ENCODE results near the gene ASTN2.

Gene ASTN2

GRCh38 chr9:116774421-116775180 lies 640.3 kb downstream of the ASTN2 start:
- DNase-seq (ENCODE audit: low read depth in 2 of 3, low spot score in 1 of 3) = no peak

- no peak for DNase-seq (ENCODE audit: low read depth in 2 of 3, low spot score in 1 of 3)
Measured at GRCh38 chr9:116767219-116767618, 647.6 kb downstream of the ASTN2 start.

GRCh38 chr9:116765011-116765410 lies 649.8 kb downstream of the ASTN2 start:
- no peak for DNase-seq (ENCODE audit: low read depth in 2 of 3, low spot score in 1 of 3)

GRCh38 chr9:116763770-116764169 lies 651.1 kb downstream of the ASTN2 start:
- DNase-seq (ENCODE audit: low read depth in 2 of 3, low spot score in 1 of 3) = no peak

- DNase-seq (ENCODE audit: low read depth in 2 of 3, low spot score in 1 of 3) = no peak
Measured at GRCh38 chr9:116760636-116761035, 654.2 kb downstream of the ASTN2 start.

- DNase-seq (ENCODE audit: low read depth in 2 of 3, low spot score in 1 of 3) = no peak
Measured at GRCh38 chr9:116757030-116757429, 657.8 kb downstream of the ASTN2 start.

GRCh38 chr9:116753389-116753788 lies 661.5 kb downstream of the ASTN2 start:
- no peak for DNase-seq (ENCODE audit: low read depth in 2 of 3, low spot score in 1 of 3)

- no peak for DNase-seq (ENCODE audit: low read depth in 2 of 3, low spot score in 1 of 3)
Measured at GRCh38 chr9:116750510-116750909, 664.3 kb downstream of the ASTN2 start.

GRCh38 chr9:116749772-116750171 lies 665.1 kb downstream of the ASTN2 start:
- DNase-seq (ENCODE audit: low read depth in 2 of 3, low spot score in 1 of 3) = no peak

GRCh38 chr9:116749176-116749575 lies 665.7 kb downstream of the ASTN2 start:
- no peak for DNase-seq (ENCODE audit: low read depth in 2 of 3, low spot score in 1 of 3)

GRCh38 chr9:116741742-116742141 lies 673.1 kb downstream of the ASTN2 start:
- no peak for DNase-seq (ENCODE audit: low read depth in 2 of 3, low spot score in 1 of 3)

- no peak for DNase-seq (ENCODE audit: low read depth in 2 of 3, low spot score in 1 of 3)
Measured at GRCh38 chr9:116741086-116741740, 673.6 kb downstream of the ASTN2 start.

- DNase-seq (ENCODE audit: low read depth in 2 of 3, low spot score in 1 of 3) = peak; percentile 45 to 52 (median 50)
Measured at GRCh38 chr9:116737152-116737546, 677.7 kb downstream of the ASTN2 start.

- no peak for DNase-seq (ENCODE audit: low read depth in 2 of 3, low spot score in 1 of 3)
Measured at GRCh38 chr9:116736399-116737151, 678.3 kb downstream of the ASTN2 start.

GRCh38 chr9:116733010-116733641 lies 681.7 kb downstream of the ASTN2 start:
- no peak for DNase-seq (ENCODE audit: low read depth in 2 of 3, low spot score in 1 of 3)

GRCh38 chr9:116726602-116727001 lies 688.3 kb downstream of the ASTN2 start:
- no peak for DNase-seq (ENCODE audit: low read depth in 2 of 3, low spot score in 1 of 3)

GRCh38 chr9:116724123-116724522 lies 690.7 kb downstream of the ASTN2 start:
- DNase-seq (ENCODE audit: low read depth in 2 of 3, low spot score in 1 of 3) = no peak

- no peak for DNase-seq (ENCODE audit: low read depth in 2 of 3, low spot score in 1 of 3)
Measured at GRCh38 chr9:116721944-116722343, 692.9 kb downstream of the ASTN2 start.

- DNase-seq (ENCODE audit: low read depth in 2 of 3, low spot score in 1 of 3) = no peak
Measured at GRCh38 chr9:116721411-116721810, 693.4 kb downstream of the ASTN2 start.

- DNase-seq (ENCODE audit: low read depth in 2 of 3, low spot score in 1 of 3) = no peak
Measured at GRCh38 chr9:116720111-116720510, 694.7 kb downstream of the ASTN2 start.

GRCh38 chr9:116718111-116718510 lies 696.7 kb downstream of the ASTN2 start:
- no peak for DNase-seq (ENCODE audit: low read depth in 2 of 3, low spot score in 1 of 3)

GRCh38 chr9:116717150-116717549 lies 697.7 kb downstream of the ASTN2 start:
- no peak for DNase-seq (ENCODE audit: low read depth in 2 of 3, low spot score in 1 of 3)
